ENCODE data around the gene OR51G1. TPM values are rescaled to one million over a fixed set of nuclear protein-coding genes. Genes with fewer than 3 reads are reported as not detected.

The OR51G1 gene
- total and polyA plus RNA-seq, 4 donors, result not detected

GRCh38 chr11:4891996-4892640 is 32.0 kb downstream of the OR51G1 start:
- 88% methylated on average over 1 of the region's 1 CpG for WGBS
- DNase-seq (ENCODE audit: low spot score), result no peak
- Histone ChIP-seq H3K36me3 (ENCODE audit: control insufficient read depth in 4 of 4, insufficient read depth in 3 of 4, low read depth in 1 of 4, low read length in 3 of 4) (no peaks in the 10 kb centered on the region), H3K9me3 (ENCODE audit: control insufficient read depth in 4 of 4, low read length in 3 of 4) (no peaks in the 10 kb centered on the region), H3K27ac (ENCODE audit: low read depth in 1 of 2, low read length in 2 of 2) (no peak overlapping the region), H3K4me3 (ENCODE audit: low read depth in 1 of 3, low read length in 3 of 3) (no peak overlapping the region), H3K27me3 (ENCODE audit: control insufficient read depth in 4 of 4, insufficient read depth in 4 of 4, low read length in 3 of 4) (no peaks in the 10 kb centered on the region), H3K4me1 (ENCODE audit: control insufficient read depth in 4 of 4, insufficient read depth in 4 of 4, low read length in 3 of 4) (no peaks in the 10 kb centered on the region), H3K9ac (ENCODE audit: low read depth in 1 of 2, low read length in 2 of 2) (no peak overlapping the region)
- TF ChIP-seq TAF1 (conservative IDR thresholded peaks at IDR 0.05), result no peak
- TF ChIP-seq YY1 (IDR thresholded peaks at IDR 0.05), result no peak
- no peak for TF ChIP-seq EGR1 (IDR thresholded peaks at IDR 0.05; ENCODE audit: low read depth in 2 of 2)
- TF ChIP-seq HNF4G (IDR thresholded peaks at IDR 0.05), result no peak
- no peak for TF ChIP-seq RXRA (IDR thresholded peaks at IDR 0.05)

- Histone ChIP-seq H3K4me3 (ENCODE audit: low read depth in 1 of 3, low read length in 3 of 3) (no peak overlapping the region), H3K4me1 (ENCODE audit: control insufficient read depth in 4 of 4, insufficient read depth in 4 of 4, low read length in 3 of 4) (no peaks in the 10 kb centered on the region), H3K36me3 (ENCODE audit: control insufficient read depth in 4 of 4, insufficient read depth in 3 of 4, low read depth in 1 of 4, low read length in 3 of 4) (no peaks in the 10 kb centered on the region), H3K27me3 (ENCODE audit: control insufficient read depth in 4 of 4, insufficient read depth in 4 of 4, low read length in 3 of 4) (no peaks in the 10 kb centered on the region), H3K9me3 (ENCODE audit: control insufficient read depth in 4 of 4, low read length in 3 of 4) (no peaks in the 10 kb centered on the region), H3K27ac (ENCODE audit: low read depth in 1 of 2, low read length in 2 of 2) (no peak overlapping the region), H3K9ac (ENCODE audit: low read depth in 1 of 2, low read length in 2 of 2) (no peak overlapping the region)
- DNase-seq (ENCODE audit: low spot score), result no peak
- TF ChIP-seq TAF1 (conservative IDR thresholded peaks at IDR 0.05), result no peak
- no peak for TF ChIP-seq ZBTB33 (IDR thresholded peaks at IDR 0.05)
- no peak for TF ChIP-seq RXRA (IDR thresholded peaks at IDR 0.05)
- no peak for TF ChIP-seq SP1 (IDR thresholded peaks at IDR 0.05)
- TF ChIP-seq JUND (IDR thresholded peaks at IDR 0.05), result no peak
- no peak for TF ChIP-seq EGR1 (IDR thresholded peaks at IDR 0.05; ENCODE audit: low read depth in 2 of 2)
- TF ChIP-seq FOXA2 (IDR thresholded peaks at IDR 0.05), result no peak
- no peak for TF ChIP-seq ATF3 (IDR thresholded peaks at IDR 0.05)
- no peak for TF ChIP-seq RAD21 (IDR thresholded peaks at IDR 0.05)
- no peak for TF ChIP-seq CTCF (IDR thresholded peaks at IDR 0.05; ENCODE audit: low read depth, low read length, missing input control)
- no peak for TF ChIP-seq YY1 (IDR thresholded peaks at IDR 0.05)
- TF ChIP-seq HNF4A (conservative IDR thresholded peaks at IDR 0.05), result no peak
- 84% methylated on average over 2 of the region's 2 CpGs for WGBS
Measured at GRCh38 chr11:4890279-4890678, 33.9 kb downstream of the OR51G1 start.

- Histone ChIP-seq H3K27me3 (ENCODE audit: control insufficient read depth in 4 of 4, insufficient read depth in 4 of 4, low read length in 3 of 4) (peaks cover 0 to under 1% (median 0%) of the 10 kb centered on the region in 4 donors), H3K4me3 (ENCODE audit: low read depth in 1 of 3, low read length in 3 of 3) (no peak overlapping the region), H3K4me1 (ENCODE audit: control insufficient read depth in 4 of 4, insufficient read depth in 4 of 4, low read length in 3 of 4) (no peaks in the 10 kb centered on the region), H3K27ac (ENCODE audit: low read depth in 1 of 2, low read length in 2 of 2) (no peak overlapping the region), H3K9ac (ENCODE audit: low read depth in 1 of 2, low read length in 2 of 2) (no peak overlapping the region), H3K36me3 (ENCODE audit: control insufficient read depth in 4 of 4, insufficient read depth in 3 of 4, low read depth in 1 of 4, low read length in 3 of 4) (no peaks in the 10 kb centered on the region), H3K9me3 (ENCODE audit: control insufficient read depth in 4 of 4, low read length in 3 of 4) (no peaks in the 10 kb centered on the region)
- TF ChIP-seq HNF4A (conservative IDR thresholded peaks at IDR 0.05) (no peak), NR2F2 (IDR thresholded peaks at IDR 0.05) (no peak), FOXA2 (IDR thresholded peaks at IDR 0.05) (no peak), FOXA1 (IDR thresholded peaks at IDR 0.05) (no peak), RAD21 (IDR thresholded peaks at IDR 0.05) (no peak), TAF1 (conservative IDR thresholded peaks at IDR 0.05) (no peak), SP1 (IDR thresholded peaks at IDR 0.05) (no peak), JUND (IDR thresholded peaks at IDR 0.05) (no peak), MAX (IDR thresholded peaks at IDR 0.05) (no peak), RXRA (IDR thresholded peaks at IDR 0.05) (no peak), ZBTB33 (IDR thresholded peaks at IDR 0.05) (no peak)
- WGBS, result 0% methylated on average over 1 of the region's 1 CpG
- no peak for DNase-seq (ENCODE audit: low spot score)
Measured at GRCh38 chr11:4887591-4887990, 36.5 kb downstream of the OR51G1 start.
